ENCODE measurements around the gene TRABD2B. TPM values are rescaled to one million over a fixed set of nuclear protein-coding genes. Genes with fewer than 3 reads are reported as not detected.

TRABD2B gene
- total and polyA plus RNA-seq, 4 donors = 0.28 to 2.6 (median 1.3) TPM

DNA sequence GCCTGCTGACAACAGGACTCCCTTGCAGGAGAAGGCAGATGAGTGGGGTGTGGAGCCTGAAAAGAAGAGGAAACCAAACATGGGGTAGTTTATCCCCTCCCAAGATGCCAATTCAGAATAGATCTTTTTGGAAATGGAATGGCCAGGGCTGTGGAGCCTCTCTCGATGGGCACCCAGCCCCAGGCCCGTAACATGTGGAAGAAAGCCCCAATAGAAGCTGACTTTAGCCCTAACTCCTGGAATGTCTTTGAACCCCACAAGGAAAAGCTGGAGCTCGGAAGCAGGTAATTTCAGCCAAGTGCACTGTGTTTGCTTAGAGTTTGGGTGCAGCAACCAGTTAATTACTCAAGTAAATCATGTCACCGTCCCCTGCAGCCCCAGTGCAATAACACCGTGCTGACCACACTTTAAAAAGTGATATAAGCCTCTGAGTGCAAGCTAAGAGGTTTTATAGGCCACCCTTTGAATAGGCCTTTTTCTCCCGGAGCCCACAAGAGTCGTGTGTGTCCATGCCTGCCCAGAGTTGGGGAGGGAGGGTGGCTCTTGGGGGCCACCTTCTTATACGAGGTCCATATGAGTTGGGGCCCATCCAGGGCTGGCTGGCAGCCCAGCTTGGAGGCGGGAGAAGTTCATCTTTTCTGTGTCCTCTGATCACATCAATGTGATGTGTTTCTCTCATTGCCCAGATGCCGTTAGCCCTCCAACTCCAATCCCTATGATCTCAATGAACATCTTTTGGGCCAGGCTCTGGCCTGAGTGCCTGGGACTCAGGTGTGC lies 153.2 kb downstream of the TRABD2B start:
- Histone ChIP-seq H3K27me3 (ENCODE audit: control insufficient read depth in 4 of 4, insufficient read depth in 4 of 4, low read length in 3 of 4) (no peaks in the 10 kb centered on the region), H3K4me1 (ENCODE audit: control insufficient read depth in 4 of 4, insufficient read depth in 4 of 4, low read length in 3 of 4) (peaks cover 0 to 2% (median 0%) of the 10 kb centered on the region in 4 donors), H3K9me3 (ENCODE audit: control insufficient read depth in 4 of 4, low read length in 3 of 4) (no peaks in the 10 kb centered on the region), H3K27ac (ENCODE audit: low read depth in 1 of 2, low read length in 2 of 2) (no peak overlapping the region), H3K9ac (ENCODE audit: low read depth in 1 of 2, low read length in 2 of 2) (no peak overlapping the region), H3K4me3 (ENCODE audit: low read depth in 1 of 3, low read length in 3 of 3) (no peak overlapping the region), H3K36me3 (ENCODE audit: control insufficient read depth in 4 of 4, insufficient read depth in 3 of 4, low read depth in 1 of 4, low read length in 3 of 4) (no peaks in the 10 kb centered on the region)
- DNase-seq (ENCODE audit: low spot score) = no peak
- TF ChIP-seq, protein P1, sequence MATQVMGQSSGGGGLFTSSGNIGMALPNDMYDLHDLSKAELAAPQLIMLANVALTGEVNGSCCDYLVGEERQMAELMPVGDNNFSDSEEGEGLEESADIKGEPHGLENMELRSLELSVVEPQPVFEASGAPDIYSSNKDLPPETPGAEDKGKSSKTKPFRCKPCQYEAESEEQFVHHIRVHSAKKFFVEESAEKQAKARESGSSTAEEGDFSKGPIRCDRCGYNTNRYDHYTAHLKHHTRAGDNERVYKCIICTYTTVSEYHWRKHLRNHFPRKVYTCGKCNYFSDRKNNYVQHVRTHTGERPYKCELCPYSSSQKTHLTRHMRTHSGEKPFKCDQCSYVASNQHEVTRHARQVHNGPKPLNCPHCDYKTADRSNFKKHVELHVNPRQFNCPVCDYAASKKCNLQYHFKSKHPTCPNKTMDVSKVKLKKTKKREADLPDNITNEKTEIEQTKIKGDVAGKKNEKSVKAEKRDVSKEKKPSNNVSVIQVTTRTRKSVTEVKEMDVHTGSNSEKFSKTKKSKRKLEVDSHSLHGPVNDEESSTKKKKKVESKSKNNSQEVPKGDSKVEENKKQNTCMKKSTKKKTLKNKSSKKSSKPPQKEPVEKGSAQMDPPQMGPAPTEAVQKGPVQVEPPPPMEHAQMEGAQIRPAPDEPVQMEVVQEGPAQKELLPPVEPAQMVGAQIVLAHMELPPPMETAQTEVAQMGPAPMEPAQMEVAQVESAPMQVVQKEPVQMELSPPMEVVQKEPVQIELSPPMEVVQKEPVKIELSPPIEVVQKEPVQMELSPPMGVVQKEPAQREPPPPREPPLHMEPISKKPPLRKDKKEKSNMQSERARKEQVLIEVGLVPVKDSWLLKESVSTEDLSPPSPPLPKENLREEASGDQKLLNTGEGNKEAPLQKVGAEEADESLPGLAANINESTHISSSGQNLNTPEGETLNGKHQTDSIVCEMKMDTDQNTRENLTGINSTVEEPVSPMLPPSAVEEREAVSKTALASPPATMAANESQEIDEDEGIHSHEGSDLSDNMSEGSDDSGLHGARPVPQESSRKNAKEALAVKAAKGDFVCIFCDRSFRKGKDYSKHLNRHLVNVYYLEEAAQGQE (IDR thresholded peaks at IDR 0.05) = no peak
- TF ChIP-seq, protein P2, sequence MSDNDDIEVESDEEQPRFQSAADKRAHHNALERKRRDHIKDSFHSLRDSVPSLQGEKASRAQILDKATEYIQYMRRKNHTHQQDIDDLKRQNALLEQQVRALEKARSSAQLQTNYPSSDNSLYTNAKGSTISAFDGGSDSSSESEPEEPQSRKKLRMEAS (IDR thresholded peaks at IDR 0.05) = no peak
- no peak for TF ChIP-seq RXRA (IDR thresholded peaks at IDR 0.05)
- TF ChIP-seq, protein P3, sequence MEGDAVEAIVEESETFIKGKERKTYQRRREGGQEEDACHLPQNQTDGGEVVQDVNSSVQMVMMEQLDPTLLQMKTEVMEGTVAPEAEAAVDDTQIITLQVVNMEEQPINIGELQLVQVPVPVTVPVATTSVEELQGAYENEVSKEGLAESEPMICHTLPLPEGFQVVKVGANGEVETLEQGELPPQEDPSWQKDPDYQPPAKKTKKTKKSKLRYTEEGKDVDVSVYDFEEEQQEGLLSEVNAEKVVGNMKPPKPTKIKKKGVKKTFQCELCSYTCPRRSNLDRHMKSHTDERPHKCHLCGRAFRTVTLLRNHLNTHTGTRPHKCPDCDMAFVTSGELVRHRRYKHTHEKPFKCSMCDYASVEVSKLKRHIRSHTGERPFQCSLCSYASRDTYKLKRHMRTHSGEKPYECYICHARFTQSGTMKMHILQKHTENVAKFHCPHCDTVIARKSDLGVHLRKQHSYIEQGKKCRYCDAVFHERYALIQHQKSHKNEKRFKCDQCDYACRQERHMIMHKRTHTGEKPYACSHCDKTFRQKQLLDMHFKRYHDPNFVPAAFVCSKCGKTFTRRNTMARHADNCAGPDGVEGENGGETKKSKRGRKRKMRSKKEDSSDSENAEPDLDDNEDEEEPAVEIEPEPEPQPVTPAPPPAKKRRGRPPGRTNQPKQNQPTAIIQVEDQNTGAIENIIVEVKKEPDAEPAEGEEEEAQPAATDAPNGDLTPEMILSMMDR (IDR thresholded peaks at IDR 0.05; ENCODE audit: low read depth, low read length, missing input control) = no peak
- no peak for TF ChIP-seq FOXA2 (IDR thresholded peaks at IDR 0.05)
- TF ChIP-seq, protein P4, sequence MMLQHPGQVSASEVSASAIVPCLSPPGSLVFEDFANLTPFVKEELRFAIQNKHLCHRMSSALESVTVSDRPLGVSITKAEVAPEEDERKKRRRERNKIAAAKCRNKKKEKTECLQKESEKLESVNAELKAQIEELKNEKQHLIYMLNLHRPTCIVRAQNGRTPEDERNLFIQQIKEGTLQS (IDR thresholded peaks at IDR 0.05) = no peak
- no peak for TF ChIP-seq NR2F2 (IDR thresholded peaks at IDR 0.05)
- no peak for TF ChIP-seq EGR1 (IDR thresholded peaks at IDR 0.05; ENCODE audit: low read depth in 2 of 2)
- no peak for TF ChIP-seq FOXA1 (IDR thresholded peaks at IDR 0.05)
- TF ChIP-seq HNF4G (IDR thresholded peaks at IDR 0.05) = no peak
- TF ChIP-seq RAD21 (IDR thresholded peaks at IDR 0.05) = no peak
- TF ChIP-seq HNF4A (conservative IDR thresholded peaks at IDR 0.05) = no peak
- no peak for TF ChIP-seq TAF1 (conservative IDR thresholded peaks at IDR 0.05)
- TF ChIP-seq GABPA (IDR thresholded peaks at IDR 0.05 in 1 of 2, conservative IDR thresholded peaks at IDR 0.05 in 1 of 2) = no peak
- no peak for TF ChIP-seq JUND (IDR thresholded peaks at IDR 0.05)
- no peak for TF ChIP-seq YY1 (IDR thresholded peaks at IDR 0.05)
- TF ChIP-seq SP1 (IDR thresholded peaks at IDR 0.05) = no peak
- WGBS = 82% methylated on average over 10 of the region's 10 CpGs

DNA sequence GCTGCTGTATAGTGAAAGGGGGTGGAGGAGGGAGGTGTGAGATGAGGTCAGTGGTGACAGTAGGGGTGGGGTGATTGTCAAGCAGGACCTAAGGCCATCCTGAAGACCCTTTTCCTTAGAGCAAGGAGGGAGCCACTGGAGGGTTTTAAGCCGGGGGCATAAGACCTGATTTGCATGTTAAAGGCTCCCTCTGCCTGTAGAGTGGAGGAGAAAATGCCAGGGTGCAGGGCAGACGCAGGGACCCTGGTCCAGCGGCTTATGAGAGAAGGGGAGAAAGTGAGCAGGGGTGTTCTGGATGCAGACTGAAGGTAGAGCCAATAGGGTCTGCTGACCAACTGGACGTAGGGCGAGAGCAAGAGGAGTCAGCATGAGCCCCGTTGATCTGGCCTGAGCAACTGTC lies 154.1 kb downstream of the TRABD2B start:
- Histone ChIP-seq H3K4me3 (ENCODE audit: low read depth in 1 of 3, low read length in 3 of 3) (no peak overlapping the region), H3K27me3 (ENCODE audit: control insufficient read depth in 4 of 4, insufficient read depth in 4 of 4, low read length in 3 of 4) (no peaks in the 10 kb centered on the region), H3K9ac (ENCODE audit: low read depth in 1 of 2, low read length in 2 of 2) (no peak overlapping the region), H3K27ac (ENCODE audit: low read depth in 1 of 2, low read length in 2 of 2) (no peak overlapping the region), H3K36me3 (ENCODE audit: control insufficient read depth in 4 of 4, insufficient read depth in 3 of 4, low read depth in 1 of 4, low read length in 3 of 4) (no peaks in the 10 kb centered on the region), H3K9me3 (ENCODE audit: control insufficient read depth in 4 of 4, low read length in 3 of 4) (no peaks in the 10 kb centered on the region), H3K4me1 (ENCODE audit: control insufficient read depth in 4 of 4, insufficient read depth in 4 of 4, low read length in 3 of 4) (peaks cover 3 to 11% (median 6%) of the 10 kb centered on the region in 4 donors)
- DNase-seq (ENCODE audit: low spot score) = no peak
- 86% methylated on average over 6 of the region's 6 CpGs for WGBS
- TF ChIP-seq FOXA1 (IDR thresholded peaks at IDR 0.05) = no peak
- no peak for TF ChIP-seq NR2F2 (IDR thresholded peaks at IDR 0.05)
- no peak for TF ChIP-seq EGR1 (IDR thresholded peaks at IDR 0.05; ENCODE audit: low read depth in 2 of 2)
- TF ChIP-seq, protein P3 (IDR thresholded peaks at IDR 0.05; ENCODE audit: low read depth, low read length, missing input control) = no peak
- no peak for TF ChIP-seq HNF4G (IDR thresholded peaks at IDR 0.05)
- no peak for TF ChIP-seq RAD21 (IDR thresholded peaks at IDR 0.05)
- TF ChIP-seq, protein P4 (IDR thresholded peaks at IDR 0.05) = no peak
- no peak for TF ChIP-seq JUND (IDR thresholded peaks at IDR 0.05)
- TF ChIP-seq, protein P1 (IDR thresholded peaks at IDR 0.05) = no peak
- no peak for TF ChIP-seq GABPA (IDR thresholded peaks at IDR 0.05 in 1 of 2, conservative IDR thresholded peaks at IDR 0.05 in 1 of 2)
